HG03520 (cell line): Measurements from ENCODE around the gene SF3A1.

Experiments used
- ATAC-seq: cut with Tn5 transposase; IDR thresholded peaks from one replicate; pipeline ENCODE4 v1.9.1; 2021; ENCODE audit warnings: mild to moderate bottlenecking, moderate library complexity; ENCODE audit not compliant: unreplicated experiment

The SF3A1 gene

DNA sequence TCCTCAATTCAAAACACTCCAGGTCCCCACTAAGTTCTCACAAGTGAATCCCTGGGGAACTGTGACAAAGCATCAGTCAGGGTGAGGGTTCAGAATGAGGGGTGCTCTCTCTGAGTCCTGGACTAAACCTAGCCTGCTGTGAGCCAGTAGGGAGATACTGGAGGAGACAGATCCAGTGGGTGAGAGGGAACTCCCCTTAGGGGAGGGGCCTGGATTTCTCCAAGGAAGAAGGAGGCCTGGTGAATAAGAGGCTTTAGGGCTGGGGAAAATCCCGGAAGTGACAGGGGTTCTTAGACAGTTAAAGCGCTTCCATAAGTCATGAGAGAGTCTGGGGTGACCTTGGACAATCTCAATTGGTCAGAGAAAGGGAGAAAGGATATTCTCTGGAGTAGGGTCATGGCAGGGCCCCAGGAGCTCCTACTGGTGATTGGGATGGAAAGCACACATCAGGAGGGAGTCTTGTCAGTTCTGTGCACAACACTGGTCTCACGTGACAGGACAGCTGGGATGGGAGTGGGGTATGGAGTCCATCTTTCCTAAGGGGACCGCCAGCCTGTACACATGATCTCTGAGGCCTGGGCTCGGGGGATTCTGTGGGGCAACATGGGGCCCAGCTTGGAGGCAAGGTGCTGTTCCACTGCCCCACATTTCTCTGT, 31.5 kb downstream of the SF3A1 start:
- ATAC-seq: no peak

DNA sequence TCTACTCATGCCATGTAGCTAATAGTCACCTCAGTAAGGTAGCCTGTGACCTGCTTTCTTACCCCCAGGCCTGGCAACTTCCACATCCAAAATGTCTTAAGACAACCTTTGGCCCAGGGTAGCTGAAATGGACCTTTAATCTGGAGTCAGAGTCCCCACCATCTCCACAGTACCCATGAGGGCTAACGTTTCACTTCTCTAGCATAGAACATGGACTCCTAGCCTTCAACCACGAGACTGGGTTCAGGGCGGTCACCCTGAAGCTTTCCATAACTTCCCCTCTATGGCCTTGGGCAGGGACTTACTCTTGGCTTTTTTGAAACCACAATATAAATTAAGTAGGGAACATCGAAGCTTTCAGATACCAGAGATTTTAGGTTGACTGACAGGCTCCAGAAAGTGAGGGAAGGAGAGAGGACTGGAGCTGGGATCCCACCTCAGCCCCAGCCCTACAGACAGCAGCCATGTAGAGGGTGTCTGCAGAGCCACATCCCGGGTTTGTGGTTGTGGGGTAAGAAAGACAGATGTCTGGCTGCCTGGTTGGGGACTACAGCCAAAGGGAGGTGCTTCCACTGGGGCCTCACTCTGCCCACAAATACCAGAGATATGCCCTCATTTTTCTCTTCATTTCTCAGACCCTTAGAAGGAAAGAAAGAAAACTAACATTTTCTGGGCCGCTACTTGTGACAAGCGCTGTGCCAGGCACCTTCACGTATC, 32.5 kb downstream of the SF3A1 start:
- no peak for ATAC-seq

DNA sequence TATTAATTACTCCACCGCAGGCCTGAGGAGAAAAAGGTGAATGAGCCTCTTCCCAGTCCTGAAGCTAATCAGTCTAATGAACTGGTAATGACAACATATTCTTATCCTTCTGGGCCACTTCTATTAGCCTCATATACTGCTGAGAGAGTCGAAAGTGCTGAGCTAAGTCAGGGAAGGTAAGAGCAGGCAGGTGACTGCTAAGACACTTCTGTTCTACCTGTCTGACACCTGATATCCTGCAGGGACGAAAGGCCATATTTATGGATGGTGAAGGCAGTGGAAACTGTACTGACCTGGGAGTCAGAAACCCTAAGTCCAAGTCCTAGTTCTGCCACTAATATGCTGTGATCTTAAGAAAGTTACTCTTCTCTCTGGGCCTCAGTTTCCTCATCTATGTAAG, 33.4 kb downstream of the SF3A1 start:
- ATAC-seq: no peak

DNA sequence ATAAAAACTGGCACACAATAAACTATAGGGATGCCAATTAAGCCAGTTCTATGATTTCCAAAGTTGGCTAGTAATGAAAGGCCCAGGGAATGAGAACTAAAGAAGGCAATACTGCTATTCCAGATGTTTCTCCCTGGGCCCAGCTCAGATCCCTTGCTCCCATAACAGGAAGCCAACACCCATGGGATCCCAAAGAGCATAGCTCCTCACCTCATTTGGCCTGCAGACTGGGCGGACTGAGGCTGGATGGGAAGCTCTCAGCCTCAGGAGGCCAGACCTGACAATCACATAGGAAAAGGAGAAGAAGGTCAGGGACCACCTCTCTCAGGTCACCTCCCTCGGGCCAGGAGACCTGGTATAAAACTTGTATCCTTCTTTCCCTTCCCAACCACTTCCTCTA, 35.2 kb downstream of the SF3A1 start:
- ATAC-seq: no peak

DNA sequence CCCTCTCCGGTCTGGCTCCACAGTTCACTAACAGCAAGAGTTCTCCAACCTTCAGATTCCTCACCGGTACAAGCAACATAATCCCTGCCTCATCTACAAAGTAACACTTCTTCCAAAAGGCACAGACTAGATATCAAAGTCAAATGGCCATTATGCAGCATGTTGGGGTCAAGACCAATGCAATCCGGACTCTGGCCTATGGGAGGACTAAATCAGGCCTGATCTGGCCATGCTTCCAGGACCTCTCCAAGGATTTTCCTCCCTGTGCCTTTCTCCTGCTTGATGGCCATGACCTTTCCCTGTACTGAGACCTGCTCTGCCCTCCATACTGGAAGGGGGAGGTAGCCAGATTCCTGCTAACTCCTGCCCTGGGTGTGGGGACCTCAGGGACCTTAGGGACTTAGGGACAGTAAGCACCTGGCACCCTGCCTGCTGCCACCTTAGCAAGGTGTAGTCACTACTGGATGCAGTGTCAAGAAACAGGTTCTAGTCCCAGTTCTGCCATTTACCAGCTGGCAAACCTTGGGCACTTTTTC, 36.6 kb downstream of the SF3A1 start:
- no peak for ATAC-seq

DNA sequence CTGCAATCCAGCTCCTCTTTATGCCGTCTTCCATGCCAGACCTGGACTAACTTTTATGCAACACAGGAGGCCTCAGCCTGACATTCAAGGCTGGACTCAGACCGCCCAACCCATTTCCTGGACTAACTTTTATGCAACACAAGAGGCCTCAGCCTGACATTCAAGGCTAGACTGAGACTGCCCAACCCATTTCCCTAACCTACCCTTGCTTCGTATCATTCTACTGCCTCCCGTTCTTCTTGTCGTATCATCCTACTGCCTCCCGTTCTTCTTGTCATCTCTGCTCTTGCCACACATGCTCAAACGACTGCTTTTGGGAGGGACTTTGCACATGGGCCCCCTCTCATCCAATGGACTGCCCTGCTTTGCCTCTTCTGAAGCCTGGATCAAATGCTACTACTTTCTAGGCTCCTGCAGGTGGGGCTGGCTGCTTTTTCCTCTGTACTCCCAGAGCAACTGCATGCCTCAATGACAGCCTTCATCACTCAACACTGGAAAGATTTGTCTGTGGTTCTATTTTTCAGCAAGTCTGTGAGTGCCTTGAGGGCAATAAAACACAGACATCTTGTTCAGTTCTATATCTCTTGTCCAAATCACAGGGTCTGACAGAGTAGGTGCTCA, 37.8 kb downstream of the SF3A1 start:
- ATAC-seq: no peak

DNA sequence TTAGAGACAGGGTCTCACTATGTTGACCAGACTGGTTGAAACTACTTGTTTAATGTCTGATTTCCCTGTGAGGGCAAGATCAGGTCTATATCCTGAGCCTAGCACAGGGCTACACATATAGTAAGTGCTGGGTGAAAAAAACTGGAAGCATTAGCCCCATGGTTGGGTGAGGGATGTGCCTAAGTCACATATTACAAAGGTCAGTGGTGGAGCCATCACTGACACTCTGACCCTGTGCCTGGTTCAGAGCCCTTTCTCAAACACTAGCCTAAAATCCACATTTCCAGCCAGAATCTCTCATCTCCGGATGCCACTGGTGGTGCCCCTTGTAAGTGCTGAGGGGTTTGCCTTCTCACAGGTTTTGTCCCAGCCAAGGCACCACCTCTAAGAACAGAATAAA, 38.9 kb downstream of the SF3A1 start:
- ATAC-seq: no peak

DNA sequence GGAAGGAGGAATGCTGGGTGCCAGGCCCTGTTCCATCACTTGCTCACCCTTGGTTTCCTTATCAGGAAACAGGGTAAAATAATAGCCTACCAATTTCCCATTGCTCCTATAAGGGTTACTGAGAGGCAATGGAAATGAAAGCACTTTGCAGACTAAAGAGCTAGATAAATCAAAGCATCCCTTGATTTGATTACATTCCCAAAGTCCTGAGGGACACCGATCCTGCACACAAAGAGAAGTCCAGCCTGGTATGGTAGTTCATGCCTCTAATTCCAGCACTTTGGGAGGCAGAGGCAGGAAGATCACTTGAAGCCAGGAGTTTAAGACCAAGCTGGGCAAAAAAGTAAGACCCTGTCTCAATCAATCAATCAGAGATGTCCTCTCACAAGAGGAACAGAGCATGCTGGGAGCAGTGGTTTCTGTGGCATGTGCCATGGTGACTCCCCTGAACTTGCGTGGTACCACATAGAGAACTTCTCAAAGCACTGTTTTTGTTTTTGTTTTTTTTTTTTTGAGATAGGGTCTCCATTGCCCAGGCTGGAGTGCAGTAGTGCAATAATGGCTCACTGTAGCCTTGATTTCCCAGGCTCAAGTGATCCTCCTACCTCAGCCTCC, 40.6 kb downstream of the SF3A1 start:
- ATAC-seq: no peak

DNA sequence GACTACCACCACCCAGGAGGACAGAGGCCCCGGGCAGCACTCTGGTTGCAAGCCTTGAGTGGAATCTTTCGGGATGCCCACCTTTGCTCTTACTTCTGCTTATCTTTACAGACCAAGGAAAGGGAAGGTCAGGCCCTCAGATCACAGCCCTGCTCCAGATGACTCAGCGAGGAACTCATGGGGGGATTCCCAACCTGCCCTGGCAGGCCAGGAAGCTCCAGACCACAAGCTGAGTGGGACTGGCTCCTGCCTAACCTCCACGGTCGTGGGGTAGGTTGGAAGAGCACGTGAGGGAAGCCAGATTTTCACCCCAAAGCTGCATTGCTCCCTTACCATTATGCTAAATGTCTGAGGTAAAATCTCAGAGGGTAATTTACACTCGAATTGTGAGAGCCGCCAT, 41.8 kb downstream of the SF3A1 start:
- ATAC-seq: no peak

DNA sequence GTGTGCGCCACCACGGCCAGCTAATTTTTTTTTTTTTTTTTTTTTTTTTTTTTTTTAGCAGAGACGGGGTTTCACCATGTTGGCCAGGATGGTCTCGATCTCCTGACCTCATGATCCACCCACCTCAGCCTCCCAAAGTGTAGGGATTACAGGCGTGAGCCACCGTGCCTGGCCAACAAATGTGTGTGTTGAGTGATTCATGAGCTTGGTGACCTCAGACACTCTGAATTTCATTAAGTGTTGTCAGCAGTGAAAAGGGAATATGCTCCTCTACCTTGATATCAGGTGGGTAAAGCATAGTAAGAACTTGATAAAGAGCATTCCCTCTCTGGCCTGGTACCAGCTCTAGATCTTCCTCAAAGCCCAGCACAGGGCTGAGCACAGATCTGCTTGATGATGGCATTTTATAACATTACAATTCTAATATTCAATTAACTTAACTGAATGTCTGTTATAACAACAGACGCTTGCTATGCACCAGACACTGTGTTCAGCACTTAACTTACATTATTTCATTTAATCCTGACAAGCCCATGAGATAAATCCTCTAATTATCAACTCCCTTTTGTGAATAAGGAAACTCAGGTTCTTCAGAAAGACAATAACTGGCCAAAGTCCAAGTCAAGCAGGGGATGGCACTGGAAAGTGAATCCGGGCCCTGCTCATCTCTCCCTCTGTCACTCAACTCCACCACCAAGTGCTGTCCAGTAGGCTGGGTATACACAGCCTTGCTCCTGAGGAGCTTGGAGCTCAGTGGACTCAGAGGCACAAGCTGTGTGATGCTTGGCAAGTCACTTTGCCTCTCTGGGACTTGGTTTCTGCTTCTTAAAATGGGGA, 42.9 kb downstream of the SF3A1 start:
- no peak for ATAC-seq

DNA sequence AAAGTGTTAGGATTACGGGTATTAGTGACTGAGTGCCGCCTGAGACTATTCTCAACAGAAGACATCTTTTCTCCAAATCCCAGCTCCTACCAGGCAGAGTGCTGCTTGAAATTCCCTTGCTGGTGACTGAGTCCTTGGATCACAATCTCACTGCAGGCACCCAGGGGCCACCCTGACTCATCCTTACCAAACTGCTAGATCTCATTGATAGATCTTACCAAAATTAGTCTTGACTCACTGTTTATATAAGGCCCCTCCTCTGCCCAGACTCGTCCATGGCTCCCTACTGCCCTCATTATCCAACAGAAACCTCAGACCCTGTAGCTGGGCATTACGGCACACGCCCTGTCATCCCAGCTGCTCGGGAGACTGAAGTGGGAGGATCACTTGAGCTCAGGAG, 44.6 kb downstream of the SF3A1 start:
- no peak for ATAC-seq

DNA sequence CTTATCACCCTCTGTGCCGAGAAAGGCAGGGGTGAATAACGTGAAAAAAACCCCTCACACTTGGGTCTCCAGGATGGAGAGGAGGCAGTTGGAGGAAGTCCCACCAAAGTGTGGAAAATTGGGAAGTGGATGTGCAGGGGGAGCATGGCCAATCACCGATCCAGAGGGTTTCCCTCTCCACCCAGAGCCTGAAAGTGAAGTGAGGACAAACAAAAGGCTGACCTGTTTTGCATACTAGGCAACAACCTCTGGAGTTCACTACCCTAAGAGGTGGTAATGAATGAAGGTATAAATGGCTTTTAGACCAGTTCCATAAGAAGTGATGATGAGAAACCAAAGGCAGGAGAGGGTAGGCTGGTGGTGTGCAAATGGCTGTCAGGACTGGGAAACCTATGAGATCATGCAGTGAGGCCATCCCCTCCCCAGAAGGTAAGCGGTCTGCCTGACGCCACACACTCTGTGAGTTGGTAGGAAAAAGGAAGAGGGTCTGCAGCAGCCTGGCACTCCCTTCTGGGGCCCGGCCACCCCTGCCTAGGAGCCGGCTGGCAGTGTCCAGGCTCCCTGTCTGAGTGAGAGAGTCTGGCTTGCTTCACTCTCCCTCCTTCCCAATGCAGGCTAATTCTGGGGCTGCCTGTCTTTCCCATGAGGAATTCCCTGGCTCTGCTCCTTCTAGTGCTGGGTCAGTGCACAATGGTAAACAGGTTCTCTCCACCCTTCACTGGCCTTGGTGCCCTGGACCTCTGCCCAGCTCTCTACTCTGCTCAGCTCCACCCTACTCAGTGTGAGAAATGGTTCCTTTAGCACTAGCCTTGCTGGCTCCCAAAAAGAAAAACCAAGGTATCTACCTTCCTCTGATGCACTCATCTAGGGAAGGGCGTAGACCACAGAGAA, 45.6 kb downstream of the SF3A1 start:
- ATAC-seq: no peak

DNA sequence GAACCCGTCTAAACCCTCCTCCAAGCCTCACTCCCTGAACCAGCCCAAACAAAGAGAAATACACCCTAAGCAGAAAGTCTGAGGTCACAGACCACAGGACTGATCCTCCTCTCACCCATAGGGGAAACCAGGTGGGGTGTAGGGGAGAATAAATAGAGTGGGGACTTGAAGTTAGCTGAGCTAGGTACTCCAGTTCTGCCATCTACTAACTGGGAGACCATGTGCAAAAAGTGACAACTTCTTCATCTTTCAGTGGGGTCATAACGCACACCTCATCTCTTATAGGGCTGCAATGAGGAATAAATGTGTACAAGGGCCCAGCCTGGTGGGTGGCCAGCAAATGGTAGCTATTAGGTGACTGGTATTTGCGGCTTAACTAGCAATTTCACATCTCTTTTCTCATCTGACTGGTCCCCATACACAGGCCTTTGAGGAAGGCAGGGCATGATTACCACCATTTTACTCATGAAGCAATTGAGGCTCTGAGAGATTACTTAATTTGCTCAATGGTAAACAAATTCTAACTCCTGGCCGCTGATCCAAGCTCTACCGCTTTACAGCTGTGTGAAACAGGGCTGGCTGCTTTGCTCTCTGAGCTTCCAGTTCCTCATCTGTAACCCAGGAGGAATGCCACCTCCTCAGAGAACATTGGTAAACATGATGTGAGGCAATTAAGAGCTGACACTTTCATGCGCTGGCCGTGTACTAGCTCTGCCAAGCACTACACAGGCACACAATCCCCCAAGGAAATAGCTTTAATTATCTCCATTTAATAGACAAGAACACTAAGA, 46.5 kb downstream of the SF3A1 start:
- ATAC-seq: no peak

DNA sequence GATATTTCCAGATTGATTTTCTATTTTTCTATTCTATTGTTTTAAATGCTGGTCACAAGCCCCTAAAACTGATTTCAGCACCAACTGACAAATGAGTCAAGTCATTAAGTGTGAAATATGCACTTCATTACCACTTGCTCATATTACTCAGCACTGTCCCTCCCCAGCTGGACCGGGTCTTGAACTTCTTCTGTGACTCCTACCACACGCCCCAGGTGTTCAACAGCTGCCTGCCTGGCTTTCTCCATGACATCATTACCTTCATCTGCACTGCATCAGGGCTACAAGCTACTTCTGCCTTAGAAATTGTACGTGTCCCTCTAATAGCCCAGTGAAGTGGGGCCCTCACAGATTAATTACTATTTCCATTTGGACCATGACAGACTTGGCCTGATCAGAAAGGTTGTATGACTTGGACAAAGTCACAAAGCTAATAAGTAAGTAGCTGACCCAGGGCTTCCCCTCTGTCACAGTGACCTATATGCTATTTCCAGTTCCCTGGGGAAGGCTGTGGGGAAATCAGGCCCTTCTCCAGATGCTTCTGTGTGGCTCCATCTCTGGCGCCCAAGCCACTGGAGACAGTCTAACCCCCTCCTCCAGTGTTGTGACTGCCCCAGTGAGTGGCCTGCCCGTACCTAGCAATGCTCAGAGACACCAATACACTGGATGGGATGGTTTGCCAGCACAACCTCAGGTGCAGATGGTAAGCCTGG, 48.0 kb downstream of the SF3A1 start:
- peak; percentile 41 for ATAC-seq

DNA sequence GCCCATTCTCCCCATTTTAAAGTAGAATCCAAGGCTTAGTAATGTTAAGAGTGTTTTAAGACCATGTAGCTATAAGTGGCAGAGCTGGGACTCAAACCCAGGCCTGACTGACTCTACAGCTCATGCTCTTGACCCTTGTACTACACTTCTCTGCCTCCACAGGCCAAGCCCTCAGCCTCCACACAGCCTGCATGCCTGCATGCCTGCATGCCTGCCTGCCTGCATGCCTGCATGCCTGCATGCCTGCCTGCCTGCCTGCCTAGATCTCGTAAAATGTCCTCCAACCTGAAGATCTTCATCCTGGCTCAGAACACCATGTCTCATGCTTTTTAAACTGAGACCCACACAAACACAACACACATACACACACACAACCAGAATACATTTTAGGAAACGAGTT, 48.6 kb downstream of the SF3A1 start:
- no peak for ATAC-seq

DNA sequence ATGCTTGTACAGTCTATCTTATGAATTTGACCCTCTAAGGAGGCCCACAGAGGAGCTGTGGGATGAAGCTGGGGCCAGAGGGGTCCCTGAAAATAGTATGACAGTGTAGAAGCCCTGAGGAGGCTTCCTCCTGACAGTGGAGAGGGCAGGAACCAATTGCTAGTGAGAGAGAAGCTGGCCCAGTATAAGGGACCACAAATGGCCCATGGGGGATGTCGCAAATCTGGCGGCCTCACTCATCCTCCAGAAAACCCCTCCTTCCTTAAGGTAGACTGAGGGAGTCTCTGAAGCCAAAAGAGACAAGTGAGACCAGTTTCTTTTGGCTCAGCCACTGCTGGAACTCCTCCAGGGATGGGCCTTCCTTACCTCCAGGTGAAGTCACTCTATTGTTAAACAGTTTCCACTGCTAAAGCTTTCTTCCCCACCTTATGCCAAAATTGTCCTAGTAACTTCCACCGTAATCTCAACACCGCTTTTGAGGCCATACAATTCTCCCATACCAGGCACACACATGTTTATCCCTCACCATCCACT, 49.6 kb downstream of the SF3A1 start:
- ATAC-seq: no peak

DNA sequence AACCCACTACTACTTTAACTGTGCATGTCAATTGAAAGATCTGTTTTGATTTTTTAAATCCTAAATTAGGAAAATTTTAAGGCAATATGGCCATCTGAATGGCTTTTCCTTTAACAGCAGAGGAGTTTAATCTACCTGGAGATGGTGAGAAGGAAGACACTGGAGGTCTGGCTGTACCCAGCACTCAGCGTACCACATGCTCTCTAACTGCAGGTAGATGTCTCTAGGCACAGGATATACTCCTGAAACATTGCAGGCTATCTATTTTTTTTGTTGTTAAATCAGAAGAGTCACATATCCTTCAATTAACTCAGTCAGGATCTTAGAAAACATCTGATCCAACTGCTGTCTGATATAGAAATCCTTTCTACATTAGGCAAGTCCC, 50.1 kb downstream of the SF3A1 start:
- ATAC-seq: no peak
